ENCODE results near the gene ARID4B. TPM values are rescaled to one million over a fixed set of nuclear protein-coding genes. Genes with fewer than 3 reads are reported as not detected.

ARID4B gene, protein sequence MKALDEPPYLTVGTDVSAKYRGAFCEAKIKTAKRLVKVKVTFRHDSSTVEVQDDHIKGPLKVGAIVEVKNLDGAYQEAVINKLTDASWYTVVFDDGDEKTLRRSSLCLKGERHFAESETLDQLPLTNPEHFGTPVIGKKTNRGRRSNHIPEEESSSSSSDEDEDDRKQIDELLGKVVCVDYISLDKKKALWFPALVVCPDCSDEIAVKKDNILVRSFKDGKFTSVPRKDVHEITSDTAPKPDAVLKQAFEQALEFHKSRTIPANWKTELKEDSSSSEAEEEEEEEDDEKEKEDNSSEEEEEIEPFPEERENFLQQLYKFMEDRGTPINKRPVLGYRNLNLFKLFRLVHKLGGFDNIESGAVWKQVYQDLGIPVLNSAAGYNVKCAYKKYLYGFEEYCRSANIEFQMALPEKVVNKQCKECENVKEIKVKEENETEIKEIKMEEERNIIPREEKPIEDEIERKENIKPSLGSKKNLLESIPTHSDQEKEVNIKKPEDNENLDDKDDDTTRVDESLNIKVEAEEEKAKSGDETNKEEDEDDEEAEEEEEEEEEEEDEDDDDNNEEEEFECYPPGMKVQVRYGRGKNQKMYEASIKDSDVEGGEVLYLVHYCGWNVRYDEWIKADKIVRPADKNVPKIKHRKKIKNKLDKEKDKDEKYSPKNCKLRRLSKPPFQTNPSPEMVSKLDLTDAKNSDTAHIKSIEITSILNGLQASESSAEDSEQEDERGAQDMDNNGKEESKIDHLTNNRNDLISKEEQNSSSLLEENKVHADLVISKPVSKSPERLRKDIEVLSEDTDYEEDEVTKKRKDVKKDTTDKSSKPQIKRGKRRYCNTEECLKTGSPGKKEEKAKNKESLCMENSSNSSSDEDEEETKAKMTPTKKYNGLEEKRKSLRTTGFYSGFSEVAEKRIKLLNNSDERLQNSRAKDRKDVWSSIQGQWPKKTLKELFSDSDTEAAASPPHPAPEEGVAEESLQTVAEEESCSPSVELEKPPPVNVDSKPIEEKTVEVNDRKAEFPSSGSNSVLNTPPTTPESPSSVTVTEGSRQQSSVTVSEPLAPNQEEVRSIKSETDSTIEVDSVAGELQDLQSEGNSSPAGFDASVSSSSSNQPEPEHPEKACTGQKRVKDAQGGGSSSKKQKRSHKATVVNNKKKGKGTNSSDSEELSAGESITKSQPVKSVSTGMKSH (N-terminal part only)
- total RNA-seq = 20.0 and 20.3 TPM in 2 replicates

DNA sequence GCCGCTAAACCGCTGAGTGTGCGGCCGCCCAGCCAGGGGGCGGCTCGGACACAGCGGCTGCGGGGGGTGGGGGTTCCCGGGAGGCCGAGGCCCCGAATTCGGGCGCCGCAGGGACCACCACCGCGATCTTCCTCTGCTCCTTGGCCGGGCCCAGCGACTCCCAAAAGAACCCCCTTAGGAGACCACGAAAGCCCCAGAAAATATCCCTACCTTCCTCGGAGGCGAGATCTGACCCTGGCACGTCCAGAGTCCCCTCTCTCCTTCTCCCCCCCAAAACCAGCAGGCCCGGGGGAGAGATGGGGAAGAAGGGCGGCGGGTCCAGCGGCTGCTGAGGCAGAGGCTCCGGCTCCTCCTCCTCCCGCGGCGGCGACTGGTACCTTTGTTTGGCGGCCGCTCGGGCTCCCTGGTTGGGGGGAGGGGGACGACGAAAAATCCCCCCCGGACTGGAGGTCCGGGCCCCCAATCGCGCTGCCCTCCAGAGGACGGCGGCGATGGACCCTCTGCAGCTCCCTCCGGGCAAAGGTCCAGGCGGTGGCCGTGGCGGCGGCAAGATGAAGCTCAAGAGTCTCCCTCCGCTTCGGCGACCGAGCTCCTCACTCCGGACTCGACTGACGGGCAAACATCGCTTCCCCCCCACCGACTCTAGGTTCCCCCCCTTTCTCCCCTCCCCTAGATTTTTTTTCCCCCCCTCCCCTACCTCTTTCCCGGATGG, at the start of gene ARID4B:
TSS of gene ARID4B (minus strand) at position 621 of the 712 bp plus-strand sequence. CDS start 1,260 bp downstream, outside the sequence.
- TF ChIP-seq, protein P1, sequence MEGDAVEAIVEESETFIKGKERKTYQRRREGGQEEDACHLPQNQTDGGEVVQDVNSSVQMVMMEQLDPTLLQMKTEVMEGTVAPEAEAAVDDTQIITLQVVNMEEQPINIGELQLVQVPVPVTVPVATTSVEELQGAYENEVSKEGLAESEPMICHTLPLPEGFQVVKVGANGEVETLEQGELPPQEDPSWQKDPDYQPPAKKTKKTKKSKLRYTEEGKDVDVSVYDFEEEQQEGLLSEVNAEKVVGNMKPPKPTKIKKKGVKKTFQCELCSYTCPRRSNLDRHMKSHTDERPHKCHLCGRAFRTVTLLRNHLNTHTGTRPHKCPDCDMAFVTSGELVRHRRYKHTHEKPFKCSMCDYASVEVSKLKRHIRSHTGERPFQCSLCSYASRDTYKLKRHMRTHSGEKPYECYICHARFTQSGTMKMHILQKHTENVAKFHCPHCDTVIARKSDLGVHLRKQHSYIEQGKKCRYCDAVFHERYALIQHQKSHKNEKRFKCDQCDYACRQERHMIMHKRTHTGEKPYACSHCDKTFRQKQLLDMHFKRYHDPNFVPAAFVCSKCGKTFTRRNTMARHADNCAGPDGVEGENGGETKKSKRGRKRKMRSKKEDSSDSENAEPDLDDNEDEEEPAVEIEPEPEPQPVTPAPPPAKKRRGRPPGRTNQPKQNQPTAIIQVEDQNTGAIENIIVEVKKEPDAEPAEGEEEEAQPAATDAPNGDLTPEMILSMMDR (IDR thresholded peaks at IDR 0.05; ENCODE audit: insufficient read depth, low read length, poor library complexity, severe bottlenecking) = no peak
- Histone ChIP-seq H3K27me3 (ENCODE audit: control insufficient read depth, insufficient read depth, low read length) (no peaks in the 10 kb centered on the region), H3K4me3 (ENCODE audit: low read depth, low read length) (peak within 1 kb of the TSS; percentile 82), H3K36me3 (ENCODE audit: control insufficient read depth, insufficient read depth, low read length) (no peaks in the 10 kb centered on the region)
- DNase-seq (ENCODE audit: low read depth) = no peak

DNA sequence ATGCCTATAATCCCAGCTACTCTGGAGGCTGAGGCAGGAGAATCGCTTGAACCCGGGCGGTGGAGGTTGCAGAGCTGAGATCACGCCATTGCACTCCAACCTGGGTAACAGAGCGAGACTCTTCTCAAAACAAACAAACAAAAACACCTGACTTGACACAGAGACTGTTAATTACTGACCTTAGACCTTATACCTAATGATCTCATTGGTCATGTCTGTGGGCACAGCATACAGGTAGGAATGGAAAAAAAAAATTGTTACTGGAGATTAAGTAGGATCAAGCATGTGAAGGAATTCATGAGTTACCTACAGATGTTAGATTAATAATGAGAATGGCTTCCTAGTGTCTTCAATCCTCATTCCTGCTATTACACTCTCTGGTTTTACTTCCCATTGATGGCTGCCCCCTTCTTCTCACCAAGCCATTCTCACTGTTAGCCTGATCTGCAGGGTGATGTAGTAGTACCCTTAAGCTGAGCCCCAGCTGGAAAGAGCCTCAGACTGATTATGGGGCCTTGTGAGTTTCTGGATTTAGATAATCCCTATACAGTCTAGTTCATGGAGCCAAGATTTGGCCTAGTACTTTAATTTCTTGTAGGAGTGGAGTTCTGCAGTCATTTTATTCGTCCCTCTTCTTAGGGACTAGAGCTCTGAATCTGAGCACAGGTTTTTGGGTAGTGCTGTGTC, 48.1 kb upstream of the ARID4B start:
- no peaks in the 10 kb centered on the region for H3K27me3 ChIP-seq (ENCODE audit: control insufficient read depth, insufficient read depth, low read length)
- H3K36me3 ChIP-seq (ENCODE audit: control insufficient read depth, insufficient read depth, low read length) = no peaks in the 10 kb centered on the region
- no peak overlapping the region for H3K4me3 ChIP-seq (ENCODE audit: low read depth, low read length)
- DNase-seq (ENCODE audit: low read depth) = no peak
- TF ChIP-seq, protein P1 (IDR thresholded peaks at IDR 0.05; ENCODE audit: insufficient read depth, low read length, poor library complexity, severe bottlenecking) = no peak

DNA sequence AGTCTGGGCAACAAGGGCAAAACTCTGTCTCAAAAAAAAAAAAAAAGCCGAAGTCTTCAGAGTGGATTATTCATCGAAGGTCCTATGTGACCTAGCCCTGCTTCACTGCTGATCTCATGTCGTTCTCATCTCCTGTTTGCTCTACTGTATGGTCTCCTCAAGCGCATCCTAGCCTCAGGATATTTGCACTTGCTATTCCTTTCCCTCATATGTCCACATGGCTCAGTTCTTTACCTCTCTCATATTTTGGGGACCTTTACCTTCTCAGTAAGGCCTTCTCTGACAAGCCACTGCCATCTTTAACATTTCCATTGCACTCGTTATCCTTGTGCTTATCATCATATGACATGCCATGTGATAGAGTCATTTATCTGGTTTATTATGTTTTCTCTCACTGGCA, 41.8 kb upstream of the ARID4B start:
- H3K4me3 ChIP-seq (ENCODE audit: low read depth, low read length) = no peak overlapping the region
- H3K27me3 ChIP-seq (ENCODE audit: control insufficient read depth, insufficient read depth, low read length) = no peaks in the 10 kb centered on the region
- no peak for DNase-seq (ENCODE audit: low read depth)
- TF ChIP-seq, protein P1 (IDR thresholded peaks at IDR 0.05; ENCODE audit: insufficient read depth, low read length, poor library complexity, severe bottlenecking) = no peak
- H3K36me3 ChIP-seq (ENCODE audit: control insufficient read depth, insufficient read depth, low read length) = no peaks in the 10 kb centered on the region

DNA sequence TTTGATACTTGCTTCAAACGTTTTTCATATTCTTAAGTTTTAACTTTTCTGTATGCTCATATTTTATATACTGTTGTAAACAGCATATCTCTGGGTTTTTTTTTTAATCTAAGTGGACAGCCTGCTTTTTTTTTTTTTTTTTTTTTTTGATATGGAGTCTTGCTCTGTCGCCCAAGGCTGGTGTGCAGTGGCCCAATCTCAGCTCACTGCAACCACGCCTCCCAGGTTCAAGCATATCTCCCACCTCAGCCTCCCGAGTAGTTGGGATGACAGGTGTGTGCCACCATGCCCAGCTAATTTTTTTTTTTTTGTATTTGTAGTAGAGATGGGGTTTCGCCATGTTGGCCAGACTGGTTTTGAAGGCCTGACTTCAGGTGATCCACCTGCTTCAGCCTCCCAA, 40.4 kb upstream of the ARID4B start:
- no peaks in the 10 kb centered on the region for H3K27me3 ChIP-seq (ENCODE audit: control insufficient read depth, insufficient read depth, low read length)

More for the DNA sequence above, 40.4 kb upstream of the ARID4B start:
- Histone ChIP-seq H3K36me3 (ENCODE audit: control insufficient read depth, insufficient read depth, low read length) (no peaks in the 10 kb centered on the region), H3K4me3 (ENCODE audit: low read depth, low read length) (no peak overlapping the region)
- TF ChIP-seq, protein P1 (IDR thresholded peaks at IDR 0.05; ENCODE audit: insufficient read depth, low read length, poor library complexity, severe bottlenecking) = no peak
- no peak for DNase-seq (ENCODE audit: low read depth)

Measured in kidney epithelial cell (primary cell).